H1 (cell line): Measurements from ENCODE around the gene NFAT5. TPM values are rescaled to one million over a fixed set of nuclear protein-coding genes. Genes with fewer than 3 reads are reported as not detected.

Experiments used
- CTCF ChIA-PET: fragments of 300-600 bp; sonication (Branson Sonifier 250); formaldehyde crosslinking; loops from one replicate; lab custom pipeline; 2021; ENCODE audit not compliant: partially characterized antibody; lab: Charles Lee
- POLR2A ChIA-PET: fragments of 300-600 bp; sonication (Branson Sonifier 250); formaldehyde crosslinking; loops from one replicate; lab custom pipeline; 2021; ENCODE audit warnings: inconsistent platforms; ENCODE audit not compliant: partially characterized antibody; lab: Charles Lee
- DNase-seq, 2 experiments: peaks; one replicate each; pipeline versions ENCODE4 v3.0.0 to v3.0.0-alpha.2; 2010 to 2022; ENCODE audit warnings: low spot score in 2 of 2, low read depth in 1 of 2, mixed read lengths in 1 of 2
- FAIRE-seq: peaks from 2 replicates; lab custom pipeline; 2011; peaks lifted over from hg19 to GRCh38; lab: Jason Lieb, UNC
- H2AFZ ChIP-seq: 2 replicates; pipeline ENCODE4 v1.8.1; 2012; ENCODE audit warnings: low read length, inconsistent platforms
- H2AK5ac ChIP-seq: 2 replicates; pipeline ENCODE4 v1.6.1; 2013; ENCODE audit warnings: low read depth, low read length
- H2BK120ac ChIP-seq: replicated peaks from 2 replicates; pipeline ENCODE3; 2013; ENCODE audit warnings: low read depth, low read length, inconsistent platforms
- H2BK12ac ChIP-seq: 2 replicates; pipeline ENCODE4 v1.6.1; 2013; ENCODE audit warnings: low read depth, low read length
- H2BK15ac ChIP-seq: 2 replicates; pipeline ENCODE4 v1.6.1; 2013; ENCODE audit warnings: low read length
- H2BK20ac ChIP-seq: 2 replicates; pipeline ENCODE4 v1.6.1; 2013; ENCODE audit warnings: low read length
- H2BK5ac ChIP-seq: 2 replicates; pipeline ENCODE4 v1.6.1; 2013; ENCODE audit warnings: low read depth, low read length
- H3K14ac ChIP-seq: 2 replicates; pipeline ENCODE4 v1.6.1; 2013; ENCODE audit warnings: inconsistent platforms; ENCODE audit not compliant: insufficient read length
- H3K18ac ChIP-seq: 2 replicates; pipeline ENCODE4 v1.6.1; 2013; ENCODE audit warnings: low read length; ENCODE audit errors: extremely low read depth
- H3K23ac ChIP-seq: 2 replicates; pipeline ENCODE4 v1.6.1; 2013; ENCODE audit warnings: inconsistent platforms; ENCODE audit not compliant: insufficient read length
- H3K23me2 ChIP-seq: 2 replicates; pipeline ENCODE4 v1.6.1; 2013; ENCODE audit warnings: low read depth, low read length
- H3K27ac ChIP-seq: 2 replicates; pipeline ENCODE4 v1.6.1; 2011; ENCODE audit warnings: low read depth, low read length, inconsistent platforms
- H3K27me3 ChIP-seq, 4 experiments: replicated peaks in 1 of 4; 1 replicate in 1 of 4; 2 replicates in 3 of 4; pipeline versions ENCODE4 v1.6.1 to v1.8.1; 2011 to 2013; ENCODE audit warnings: low read length in 3 of 4, mild to moderate bottlenecking in 3 of 4, inconsistent platforms in 2 of 4, mixed read lengths in 2 of 4, moderate library complexity in 1 of 4; ENCODE audit not compliant: control insufficient read depth in 3 of 4, insufficient read depth in 3 of 4; ENCODE audit errors: extremely low read depth in 1 of 4
- H3K36me3 ChIP-seq, 4 experiments: 2 replicates each; pipeline versions ENCODE4 v1.6.1 to v1.8.1; 2011 to 2013; ENCODE audit warnings: mild to moderate bottlenecking in 4 of 4, low read length in 3 of 4, moderate library complexity in 2 of 4, control low read depth in 1 of 4, inconsistent platforms in 1 of 4; ENCODE audit not compliant: insufficient read depth in 4 of 4, control insufficient read depth in 2 of 4
- H3K4ac ChIP-seq: replicated peaks from 2 replicates; pipeline ENCODE3; 2013; ENCODE audit warnings: low read length, low read depth, mixed read lengths, inconsistent platforms; ENCODE audit not compliant: insufficient read length
- H3K4me1 ChIP-seq, 4 experiments: replicated peaks in 1 of 4; 1 replicate in 1 of 4; 2 replicates in 3 of 4; pipeline versions ENCODE4 v1.6.1 to v1.8.1; 2011 to 2013; ENCODE audit warnings: low read length in 3 of 4, inconsistent platforms in 2 of 4, mixed read lengths in 1 of 4; ENCODE audit not compliant: insufficient read depth in 4 of 4, control insufficient read depth in 3 of 4
- H3K4me2 ChIP-seq, 2 experiments: 2 replicates each; pipeline versions ENCODE4 v1.6.1 to v1.8.1; 2011 to 2013; ENCODE audit warnings: low read depth in 2 of 2, low read length in 2 of 2, control low read depth in 1 of 2, inconsistent platforms in 1 of 2, mild to moderate bottlenecking in 1 of 2; ENCODE audit not compliant: insufficient read depth in 1 of 2
- H3K4me3 ChIP-seq, 4 experiments: fragments of 200-600, 300-600 bp in 1 of 4; sonication (generic), shearing (Covaris generic), sonication (Bioruptor Twin) in 1 of 4; 2 replicates each; pipeline versions ENCODE4 v1.5.1 to v1.8.1; 2011 to 2016; ENCODE audit warnings: low read length in 4 of 4, low read depth in 3 of 4, control low read depth in 2 of 4, inconsistent platforms in 2 of 4, mild to moderate bottlenecking in 2 of 4, mixed read lengths in 1 of 4, moderate library complexity in 1 of 4; ENCODE audit not compliant: insufficient read depth in 2 of 4; ENCODE audit errors: extremely low read depth in 1 of 4
- H3K56ac ChIP-seq: replicated peaks from 2 replicates; pipeline ENCODE3; 2013; ENCODE audit warnings: low read depth, mild to moderate bottlenecking, mixed read lengths, low read length, inconsistent platforms; ENCODE audit not compliant: insufficient read length
- H3K79me1 ChIP-seq: 2 replicates; pipeline ENCODE4 v1.6.1; 2013; ENCODE audit warnings: low read depth, low read length, control low read depth
- H3K79me2 ChIP-seq, 2 experiments: 2 replicates each; pipeline versions ENCODE4 v1.6.1 to v1.8.1; 2012 to 2013; ENCODE audit warnings: low read length in 2 of 2, mild to moderate bottlenecking in 2 of 2, inconsistent platforms in 1 of 2; ENCODE audit not compliant: insufficient read depth in 2 of 2, control insufficient read depth in 1 of 2
- H3K9ac ChIP-seq, 4 experiments: replicated peaks in 1 of 4; 1 replicate in 1 of 4; 2 replicates in 3 of 4; pipeline versions ENCODE4 v1.6.1 to v1.8.1; 2011 to 2013; ENCODE audit warnings: low read depth in 3 of 4, low read length in 3 of 4, control low read depth in 2 of 4, mild to moderate bottlenecking in 2 of 4, moderate library complexity in 2 of 4, inconsistent platforms in 1 of 4; ENCODE audit errors: extremely low read depth in 1 of 4
- H3K9me3 ChIP-seq, 2 experiments: 2 replicates each; pipeline versions ENCODE4 v1.6.1 to v1.8.1; 2012 to 2013; ENCODE audit warnings: mild to moderate bottlenecking in 2 of 2, moderate library complexity in 2 of 2, control low read depth in 1 of 2, inconsistent platforms in 1 of 2, low read depth in 1 of 2, low read length in 1 of 2, mixed read lengths in 1 of 2; ENCODE audit not compliant: insufficient read depth in 2 of 2
- H4K20me1 ChIP-seq, 2 experiments: replicated peaks in 1 of 2; 2 replicates each; pipeline versions ENCODE3 to v1.8.1; 2011 to 2013; ENCODE audit warnings: inconsistent platforms in 2 of 2, low read length in 2 of 2, mild to moderate bottlenecking in 1 of 2; ENCODE audit not compliant: insufficient read depth in 2 of 2, control insufficient read depth in 1 of 2
- H4K5ac ChIP-seq: 2 replicates; pipeline ENCODE4 v1.6.1; 2013; ENCODE audit warnings: low read length, low read depth, mixed read lengths, inconsistent platforms; ENCODE audit not compliant: insufficient read length
- H4K8ac ChIP-seq: 2 replicates; pipeline ENCODE4 v1.8.0; 2013; ENCODE audit warnings: mild to moderate bottlenecking, moderate library complexity, low read length, inconsistent platforms; ENCODE audit not compliant: insufficient read depth; ENCODE audit errors: extremely low read depth
- H4K91ac ChIP-seq: replicated peaks from 2 replicates; pipeline ENCODE3; 2013; ENCODE audit warnings: low read length, mixed read lengths, inconsistent platforms; ENCODE audit not compliant: insufficient read length
- ATF2 ChIP-seq: IDR thresholded peaks from 2 replicates; pipeline ENCODE4 v1.6.1; 2012; ENCODE audit warnings: low read length, inconsistent platforms
- CBX8 ChIP-seq: fragments of 300-800, 300-1000 bp; sonication (generic); IDR thresholded peaks from 2 replicates; pipeline ENCODE4 v1.7.1; 2016; ENCODE audit warnings: low read depth, low read length, borderline replicate concordance
- RBBP5 ChIP-seq: IDR thresholded peaks from 2 replicates; pipeline ENCODE4 v1.7.1; 2012; ENCODE audit warnings: low read depth, mild to moderate bottlenecking, inconsistent platforms, low read length, moderate library complexity, borderline replicate concordance
- SP2 ChIP-seq: IDR thresholded peaks from 2 replicates; pipeline ENCODE4 v1.6.1; 2012; ENCODE audit warnings: mild to moderate bottlenecking, low read length, inconsistent platforms
- TCF12 ChIP-seq: IDR thresholded peaks from 2 replicates; pipeline ENCODE4 v1.6.1; 2011; ENCODE audit warnings: low read depth, mild to moderate bottlenecking, low read length
- WGBS, 2 experiments: shearing (Covaris generic) in 1 of 2; methylation state at CpG; one replicate each; pipeline versions ENCODE4 v1.1.6 to v1.1.7; 2013 to 2015; ENCODE audit warnings: low lambda C conversion rate in 2 of 2, mixed read lengths in 2 of 2, inconsistent platforms in 1 of 2, low coverage in 1 of 2, missing lambda C conversion rate in 1 of 2; ENCODE audit not compliant: insufficient replicate concordance in 2 of 2, insufficient coverage in 1 of 2, insufficient read length in 1 of 2; ENCODE audit errors: extremely low coverage in 1 of 2, missing lambda C conversion rate in 1 of 2; 5-methylcytosine and 5-hydroxymethylcytosine counted together
- polyA plus RNA-seq, 7 experiments: library from polyadenylated mRNA; depleted of rRNA in 3 of 7; stranded (reverse) in 5 of 7; unstranded in 2 of 7; fragments of >200 nt in 5 of 7; fragments of 200-250 nt in 2 of 7; gene quantifications; 1 replicate in 5 of 7; 2 replicates in 1 of 7; 4 replicates in 1 of 7; pipeline versions ENCODE4 v1.2.1 to v1.2.3, GENCODE V29; 2011 to 2013; ENCODE audit warnings: missing spikeins in 2 of 7, mixed read lengths in 2 of 7
- total RNA-seq: library from RNA; stranded (reverse); fragmentation: NEBNext Ultra II Directional; extraction: Animal tissue kit (Norgen Biotek cat#: 25700); gene quantifications from 2 replicates; pipeline ENCODE4 v1.2.1, GENCODE V29; 2021

The NFAT5 gene
- total and polyA plus RNA-seq, 2 of the 8 experiments (the other 6 are each of a cell fraction or from before 2014, with no cell fraction given), result 8.9 to 29.0 TPM

GRCh38 chr16:69579783-69580481 lies 14.2 kb downstream of the NFAT5 start:
- no peak for FAIRE-seq
- H4K20me1 ChIP-seq, result no peaks in the 10 kb centered on the region
- 87% methylated on average over 2 of the region's 2 CpGs; no CpG with 5 or more reads in 1 of the 2 experiments for WGBS, 2 experiments
- no peaks in the 10 kb centered on the region for H3K27me3 ChIP-seq
- no peak overlapping the region for H2AFZ ChIP-seq
- no peak overlapping the region for H3K4me2 ChIP-seq
- H3K18ac ChIP-seq, result no peak overlapping the region
- H3K56ac ChIP-seq, result no peak overlapping the region
- H3K23ac ChIP-seq, result no peak overlapping the region
- no peak overlapping the region for H4K5ac ChIP-seq
- H4K91ac ChIP-seq, result no peak overlapping the region
- H2BK12ac ChIP-seq, result no peak overlapping the region
- peaks cover 0 to 63% of the 10 kb centered on the region in 2 experiments; a peak in 2 of 4 replicates for H3K79me2 ChIP-seq
- H3K4ac ChIP-seq, result no peak overlapping the region
- no peaks in the 10 kb centered on the region; the same call in 1 of the 2 replicates for H3K79me1 ChIP-seq
- no peak overlapping the region for H3K4me3 ChIP-seq
- DNase-seq, result no peak
- H2AK5ac ChIP-seq, result no peak overlapping the region
- ChIA-PET POLR2A (interaction anchor here (0.6 kb wide), 1 partner anchor 8 kb away, joined by 3 read pairs; no protein-coding TSS in a partner anchor), CTCF (interaction anchor here (0.7 kb wide), 1 partner anchor 27 kb away, joined by 4 read pairs; no protein-coding TSS in a partner anchor)
- no peak overlapping the region for H3K14ac ChIP-seq
- no peak overlapping the region for H3K27ac ChIP-seq
- no peak overlapping the region for H3K9ac ChIP-seq
- H3K4me1 ChIP-seq, result no peaks in the 10 kb centered on the region
- H3K9me3 ChIP-seq, result no peaks in the 10 kb centered on the region
- H2BK120ac ChIP-seq, result no peak overlapping the region
- H4K8ac ChIP-seq, result no peak overlapping the region
- H2BK15ac ChIP-seq, result no peak overlapping the region
- H2BK5ac ChIP-seq, result no peak overlapping the region
- no peak overlapping the region for H2BK20ac ChIP-seq
- H3K36me3 ChIP-seq, result no peaks in the 10 kb centered on the region; a peak in 2 of 8 replicates
- no peak for TF ChIP-seq ATF2
- TF ChIP-seq CBX8, result no peak
- no peak for TF ChIP-seq SP2
- TF ChIP-seq TCF12, result no peak
- no peak for TF ChIP-seq RBBP5
- H3K23me2 ChIP-seq, result no peaks in the 10 kb centered on the region
